ENCODE measurements around the gene FAM72D. TPM values are rescaled to one million over a fixed set of nuclear protein-coding genes. Genes with fewer than 3 reads are reported as not detected.
"Not testable (repeated sequence)": the region's sequence is repeated elsewhere in the genome, so short reads cannot be mapped to it uniquely, and the experiment has no call there.

The FAM72D gene
- total RNA-seq, result under 1 TPM in 1 of 4 donors, not detected in 3; 0.22 TPM

GRCh38 chr1:145095284-145096057, at the start of gene FAM72D, which contains the start of gene SRGAP2B:
Gene FAM72D (plus strand): TSS chr1:145095974. CDS start chr1:145096848, 874 bp downstream.
Gene SRGAP2B (minus strand): TSS chr1:145095328. CDS start chr1:145092901, 2,427 bp downstream.
- H3K9me3 ChIP-seq; H3K36me3 ChIP-seq; H3K27ac ChIP-seq; H3K27me3 ChIP-seq; H3K4me1 ChIP-seq; DNase-seq; intact Hi-C loops (cut with DNase I): not testable (repeated sequence)
- WGBS, 2 donors, result no CpG with 5 or more reads among the region's 47 CpGs
- H3K4me3 ChIP-seq (replicated peaks in 1 of 3), result peak within 1 kb of the TSS in 1 of 3 donors; percentile 27

GRCh38 chr1:145047553-145047952, 48.2 kb upstream of the FAM72D start:
- no CpG with 5 or more reads among the region's 1 CpG for WGBS, 2 donors

GRCh38 chr1:145048181-145048856, 47.5 kb upstream of the FAM72D start:
- no CpG with 5 or more reads among the region's 6 CpGs for WGBS, 2 donors
- DNase-seq; H3K36me3 ChIP-seq; H3K4me3 ChIP-seq (replicated peaks in 1 of 3); H3K4me1 ChIP-seq; H3K9me3 ChIP-seq; H3K27ac ChIP-seq; H3K27me3 ChIP-seq; intact Hi-C loops (cut with DNase I): not testable (repeated sequence)

More at GRCh38 chr1:145047553-145047952, 48.2 kb upstream of the FAM72D start:
- H3K4me3 ChIP-seq (replicated peaks in 1 of 3); H3K27ac ChIP-seq; H3K9me3 ChIP-seq; DNase-seq; H3K36me3 ChIP-seq; intact Hi-C loops (cut with DNase I); H3K4me1 ChIP-seq; H3K27me3 ChIP-seq: not testable (repeated sequence)

DNA sequence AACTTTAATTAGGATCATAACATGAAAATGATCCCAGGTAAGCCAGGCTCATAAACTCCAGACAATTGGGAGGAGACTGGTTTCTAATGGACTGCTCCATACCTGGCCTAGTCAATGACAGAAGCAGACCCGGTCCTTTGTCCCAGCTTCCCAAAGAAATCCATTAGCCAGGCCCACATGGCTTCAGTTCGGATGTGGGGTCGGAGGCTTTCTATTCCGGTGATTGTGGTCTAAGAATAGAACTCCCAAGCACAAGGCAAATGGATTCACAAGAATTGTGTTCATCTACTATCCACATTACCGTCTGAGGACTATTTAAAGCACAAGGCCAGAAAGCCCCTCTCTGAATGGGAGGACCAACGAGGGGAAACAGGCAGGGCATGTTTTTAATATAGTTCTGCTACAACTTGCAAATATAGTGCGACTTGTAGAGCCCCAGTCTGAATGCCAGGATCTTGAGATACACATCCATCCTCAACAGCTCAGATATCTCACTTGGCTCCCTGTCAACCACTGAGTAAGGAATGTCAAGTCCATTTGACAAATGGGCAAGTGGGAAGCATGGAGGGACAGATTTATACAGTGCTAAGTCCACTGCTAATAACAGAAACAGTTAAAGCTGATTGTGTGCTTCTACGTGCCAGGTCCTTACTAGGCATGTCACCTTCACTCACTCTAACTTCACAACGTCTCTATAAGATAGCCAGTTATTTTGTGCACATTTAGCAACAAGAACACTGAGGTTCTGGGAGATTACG, 43.6 kb upstream of the FAM72D start:
- H3K27me3 ChIP-seq; H3K4me1 ChIP-seq; H3K27ac ChIP-seq; H3K9me3 ChIP-seq; H3K36me3 ChIP-seq; H3K4me3 ChIP-seq (replicated peaks in 1 of 3); intact Hi-C loops (cut with DNase I); DNase-seq: not testable (repeated sequence)
- WGBS, 2 donors, result no CpG with 5 or more reads among the region's 10 CpGs

GRCh38 chr1:145053428-145053827, 42.3 kb upstream of the FAM72D start:
- H3K4me3 ChIP-seq (replicated peaks in 1 of 3); intact Hi-C loops (cut with DNase I); H3K27me3 ChIP-seq; DNase-seq; H3K27ac ChIP-seq; H3K9me3 ChIP-seq; H3K4me1 ChIP-seq; H3K36me3 ChIP-seq: not testable (repeated sequence)
- WGBS, 2 donors, result no CpG with 5 or more reads among the region's 4 CpGs

DNA sequence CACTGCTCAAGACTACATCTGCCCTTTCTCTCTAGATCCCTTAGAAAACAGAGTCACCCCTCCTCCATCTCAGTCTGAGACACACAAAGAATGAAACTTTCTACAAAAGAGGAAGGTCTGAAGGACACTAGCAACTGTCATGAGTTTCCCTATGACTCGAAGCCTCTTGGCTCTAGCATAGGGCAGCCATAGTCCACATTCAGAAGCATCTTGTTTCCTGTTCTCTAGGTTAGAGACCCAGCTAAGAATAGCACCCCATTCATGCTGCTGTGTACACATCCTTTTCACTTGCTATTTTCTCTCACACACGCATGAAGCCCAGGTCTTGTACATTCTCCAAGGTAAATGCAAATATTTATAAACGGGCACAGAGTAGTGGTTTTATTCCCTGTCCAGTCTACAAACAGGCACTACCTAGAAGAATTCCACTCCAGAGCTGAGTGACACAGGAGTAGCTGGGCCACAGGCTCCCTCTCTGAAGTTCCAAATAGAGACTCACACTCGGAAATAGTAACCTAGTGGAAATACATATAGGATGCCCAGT, 40.5 kb upstream of the FAM72D start:
- H3K36me3 ChIP-seq; H3K9me3 ChIP-seq; H3K27me3 ChIP-seq; H3K4me3 ChIP-seq (replicated peaks in 1 of 3); H3K4me1 ChIP-seq; H3K27ac ChIP-seq; intact Hi-C loops (cut with DNase I); DNase-seq: not testable (repeated sequence)
- no CpG with 5 or more reads among the region's 4 CpGs for WGBS, 2 donors

DNA sequence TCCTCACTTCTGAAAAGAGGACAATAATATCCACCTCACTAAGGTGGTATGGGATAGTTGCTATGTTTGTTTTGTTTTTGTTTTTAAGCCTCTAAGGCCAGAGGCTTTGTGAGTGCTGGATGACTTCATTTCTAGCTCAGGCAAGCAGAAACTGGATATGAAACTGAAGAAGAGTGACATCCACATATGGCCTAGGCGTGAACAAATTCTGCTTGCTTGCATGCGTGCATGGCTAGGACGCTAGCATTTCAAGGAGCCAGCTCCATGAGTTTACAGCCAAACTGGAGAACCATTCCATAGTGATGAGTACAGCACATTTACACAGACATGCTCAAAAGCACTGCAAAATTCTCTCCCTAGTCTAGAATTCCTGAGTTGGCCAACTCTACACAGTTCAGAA, 37.6 kb upstream of the FAM72D start:
- WGBS, 2 donors, result no CpG with 5 or more reads among the region's 3 CpGs
- DNase-seq, result not testable (repeated sequence)

GRCh38 chr1:145063285-145063684, 32.5 kb upstream of the FAM72D start:
- H3K4me3 ChIP-seq (replicated peaks in 1 of 3); H3K36me3 ChIP-seq; intact Hi-C loops (cut with DNase I); H3K27ac ChIP-seq; H3K27me3 ChIP-seq; H3K4me1 ChIP-seq; DNase-seq; H3K9me3 ChIP-seq: not testable (repeated sequence)
- 77 to 100% methylated on average over 1 of the region's 2 CpGs for WGBS, 2 donors

More for the DNA sequence above, 37.6 kb upstream of the FAM72D start:
- H3K36me3 ChIP-seq; H3K27me3 ChIP-seq; H3K27ac ChIP-seq; intact Hi-C loops (cut with DNase I); H3K4me3 ChIP-seq (replicated peaks in 1 of 3); H3K4me1 ChIP-seq; H3K9me3 ChIP-seq: not testable (repeated sequence)

DNA sequence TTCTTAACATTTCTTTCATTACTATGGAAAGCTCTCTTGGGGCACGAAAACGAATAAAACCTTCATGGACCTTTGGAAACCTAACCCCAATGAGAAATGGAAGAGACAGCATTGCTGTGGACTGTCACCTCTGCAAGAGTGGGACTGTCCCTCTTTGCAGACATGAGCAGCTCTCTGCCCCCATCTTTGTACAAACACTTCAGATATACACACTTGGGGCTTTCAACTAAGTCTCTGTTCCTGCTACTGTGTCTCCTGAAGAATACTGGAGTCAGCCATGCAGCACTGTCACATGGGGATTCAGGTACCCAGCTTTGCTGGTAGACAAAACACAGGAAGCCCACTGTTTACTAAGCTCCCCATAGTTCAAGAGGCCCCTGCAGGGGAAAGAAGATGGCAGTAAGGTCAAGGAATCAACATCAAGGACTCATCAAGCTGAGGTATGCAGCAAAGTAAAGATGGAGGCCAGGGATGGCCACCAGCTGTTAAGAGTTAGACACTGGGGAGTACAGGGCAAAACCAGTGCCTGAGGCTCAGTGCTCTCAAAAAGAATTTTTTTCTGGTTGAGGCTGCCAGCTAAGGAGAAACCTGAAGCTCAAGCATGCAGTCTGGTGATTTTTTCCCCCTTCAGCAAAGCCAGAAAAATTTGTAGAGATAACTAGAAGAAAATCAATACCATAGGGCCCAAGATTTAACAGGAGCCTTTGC, 31.7 kb upstream of the FAM72D start:
- WGBS, 2 donors, result no CpG with 5 or more reads among the region's 2 CpGs
- intact Hi-C loops (cut with DNase I); H3K4me1 ChIP-seq: not testable (repeated sequence)

GRCh38 chr1:145065194-145065826, 30.5 kb upstream of the FAM72D start:
- DNase-seq; H3K4me3 ChIP-seq (replicated peaks in 1 of 3); H3K27ac ChIP-seq; H3K36me3 ChIP-seq; H3K4me1 ChIP-seq; H3K27me3 ChIP-seq; H3K9me3 ChIP-seq; intact Hi-C loops (cut with DNase I): not testable (repeated sequence)
- no CpG with 5 or more reads among the region's 5 CpGs for WGBS, 2 donors

More for the DNA sequence above, 31.7 kb upstream of the FAM72D start:
- not testable (repeated sequence) for DNase-seq; H3K4me3 ChIP-seq (replicated peaks in 1 of 3); H3K27ac ChIP-seq; H3K9me3 ChIP-seq; H3K27me3 ChIP-seq; H3K36me3 ChIP-seq

DNA sequence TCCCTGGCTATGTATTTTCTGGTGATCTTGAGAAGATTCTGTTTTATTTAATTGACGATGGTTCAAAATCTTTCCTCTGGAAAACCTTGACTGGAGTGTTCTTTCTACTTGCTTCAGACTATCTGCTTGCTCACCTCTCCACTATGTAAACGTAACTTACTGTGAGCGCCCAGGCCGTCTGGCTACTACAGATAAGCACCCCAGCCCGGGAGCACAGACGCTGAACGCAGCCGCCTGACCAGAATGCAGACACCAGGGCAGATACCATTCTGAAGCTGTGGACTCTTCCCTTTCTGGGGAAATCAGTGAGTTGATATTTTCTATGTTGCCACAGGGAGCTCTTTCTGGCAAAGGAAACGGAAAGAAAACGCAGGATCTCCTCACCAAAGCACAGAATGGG, 29.3 kb upstream of the FAM72D start:
- H3K9me3 ChIP-seq; H3K36me3 ChIP-seq; H3K4me3 ChIP-seq (replicated peaks in 1 of 3); intact Hi-C loops (cut with DNase I); H3K4me1 ChIP-seq; H3K27me3 ChIP-seq; H3K27ac ChIP-seq; DNase-seq: not testable (repeated sequence)
- WGBS, 2 donors, result no CpG with 5 or more reads among the region's 10 CpGs
